GM12878 (cell line): ENCODE measurements around the gene USP35. TPM values are rescaled to one million over a fixed set of nuclear protein-coding genes. Genes with fewer than 3 reads are reported as not detected.

Experiments
- ATAC-seq: fragments of 200-7000 bp; cut with Tn5 transposase; 3 replicates; pipeline ENCODE4 v1.9.1; 2020; ENCODE audit warnings: mild to moderate bottlenecking, moderate library complexity
- BruUV-seq: library from RNA; stranded (reverse); fragments of 400-500 nt; replicated peaks from 2 replicates; lab custom pipeline; 2021; lab: Mats Ljungman, UMichigan
- CTCF ChIA-PET: fragments of 300-600 bp; sonication (Branson Sonifier 250); formaldehyde crosslinking; extraction: SDS; loops from one replicate; lab custom pipeline; 2021; ENCODE audit warnings: inconsistent platforms; lab: Yijun Ruan, JAX
- POLR2A ChIA-PET: fragments of 350-600 bp; formaldehyde crosslinking; extraction: SDS; loops from one replicate; lab custom pipeline; 2021; ENCODE audit warnings: inconsistent platforms; lab: Charles Lee
- RAD21 ChIA-PET: fragments of 300-600 bp; sonication (Branson Sonifier 250); formaldehyde crosslinking; loops from one replicate; lab custom pipeline; 2023; ENCODE audit warnings: antibody characterized with exemption; ENCODE audit not compliant: unreplicated experiment; lab: Charles Lee
- SMC1A ChIA-PET: fragments of 300-600 bp; sonication (Branson Sonifier 250); formaldehyde crosslinking; loops from one replicate; lab custom pipeline; 2023; ENCODE audit not compliant: unreplicated experiment, uncharacterized antibody; lab: Charles Lee
- DNase-seq: peaks from one replicate; pipeline ENCODE4 v3.0.0-alpha.2; 2011; ENCODE audit warnings: low read depth, low spot score
- FAIRE-seq: peaks from 3 replicates; lab custom pipeline; 2011; peaks lifted over from hg19 to GRCh38; lab: Jason Lieb, UNC
- H2AFZ ChIP-seq: 2 replicates; pipeline ENCODE4 v1.6.0; 2011; ENCODE audit warnings: low read depth, low read length, control low read depth; ENCODE audit not compliant: control insufficient read depth
- H3K27ac ChIP-seq: 2 replicates; pipeline ENCODE4 v1.5.1; 2011; ENCODE audit warnings: control low read depth; ENCODE audit not compliant: control insufficient read depth, insufficient read depth
- H3K27me3 ChIP-seq, 2 experiments: replicated peaks in 1 of 2; 2 replicates each; pipeline versions ENCODE4 v1.6.0 to v1.6.1; 2011; ENCODE audit warnings: low read length in 1 of 2; ENCODE audit not compliant: control insufficient read depth in 2 of 2, insufficient read depth in 2 of 2
- H3K36me3 ChIP-seq, 2 experiments: 2 replicates each; pipeline ENCODE4 v1.5.1; 2011; ENCODE audit warnings: low read length in 1 of 2; ENCODE audit not compliant: control insufficient read depth in 2 of 2, insufficient read depth in 2 of 2
- H3K4me1 ChIP-seq: 2 replicates; pipeline ENCODE4 v1.6.1; 2011; ENCODE audit warnings: mild to moderate bottlenecking, low read length, moderate library complexity, mixed read lengths; ENCODE audit not compliant: control insufficient read depth, insufficient read depth
- H3K4me2 ChIP-seq: 2 replicates; pipeline ENCODE4 v1.6.0; 2011; ENCODE audit warnings: control low read depth; ENCODE audit not compliant: control insufficient read depth, insufficient read depth
- H3K4me3 ChIP-seq: fragments of 200-600 bp; sonication (generic); 2 replicates; pipeline ENCODE4 v1.5.1; 2016
- H3K79me2 ChIP-seq: 2 replicates; pipeline ENCODE4 v1.6.0; 2011; ENCODE audit warnings: low read length; ENCODE audit not compliant: control insufficient read depth, insufficient read depth
- H3K9ac ChIP-seq: 2 replicates; pipeline ENCODE4 v1.8.0; 2011; ENCODE audit warnings: low read length, control low read depth, mixed read lengths; ENCODE audit not compliant: control insufficient read depth, insufficient read depth
- H3K9me3 ChIP-seq: replicated peaks from 3 replicates; pipeline ENCODE4 v1.5.1; 2011; ENCODE audit warnings: mild to moderate bottlenecking, low read length; ENCODE audit not compliant: control insufficient read depth, insufficient read depth
- H4K20me1 ChIP-seq: 2 replicates; pipeline ENCODE4 v1.6.0; 2011; ENCODE audit not compliant: control insufficient read depth, insufficient read depth
- MTA2 ChIP-seq: fragments of 450-650 bp; IDR thresholded peaks from 2 replicates; pipeline ENCODE4 v1.6.1; 2016; ENCODE audit warnings: low read depth, mild to moderate bottlenecking, moderate library complexity
- WGBS: methylation state at CpG from one replicate; pipeline ENCODE4 v1.1.6; 2016; ENCODE audit warnings: low lambda C conversion rate; ENCODE audit not compliant: insufficient replicate concordance, insufficient coverage; ENCODE audit errors: missing lambda C conversion rate; 5-methylcytosine and 5-hydroxymethylcytosine counted together
- in situ Hi-C: fragments of 300-500 bp; cut with MboI; formaldehyde crosslinking; loops from 9 replicates; pipeline ENCODE4 v1.14.3; 2018; ENCODE audit warnings: mixed read lengths
- intact Hi-C: fragments of 100-400 bp; cut with micrococcal nuclease; formaldehyde crosslinking; loops from one replicate; pipeline ENCODE4 v1.14.2; 2022; ENCODE audit not compliant: unreplicated experiment
- polyA plus RNA-seq, 11 experiments: library from polyadenylated mRNA; depleted of rRNA in 4 of 11; unstranded in 6 of 11; stranded (reverse) in 5 of 11; fragments of >200 nt; fragmentation: Nextera tagmentation in 4 of 11; fragmentation: Illumina TruSeq in 1 of 11; extraction: Ambion mirVana in 4 of 11; extraction: Trizol in 1 of 11; gene quantifications; 1 replicate in 1 of 11; 2 replicates in 10 of 11; pipeline versions ENCODE4 v1.2.1 to v1.2.3, GENCODE V29; 2011 to 2016; ENCODE audit warnings: inconsistent platforms in 2 of 11, missing spikeins in 2 of 11, low read depth in 1 of 11
- total RNA-seq, 4 experiments: library from RNA; depleted of rRNA in 3 of 4; stranded (reverse); fragments of >200 nt in 3 of 4; fragmentation: Illumina TruSeq in 1 of 4; extraction: Trizol in 1 of 4; gene quantifications; 2 replicates each; pipeline versions ENCODE4 v1.2.1 to v1.2.3, GENCODE V29; 2013 to 2021
- TF ChIP-seq, protein P1 (sequence below): IDR thresholded peaks from 2 replicates; pipeline ENCODE4 v1.6.1; 2012; ENCODE audit warnings: mild to moderate bottlenecking, low read depth, low read length

Gene USP35
- total and polyA plus RNA-seq, 10 of the 15 experiments (the other 5 are each of a cell fraction or from before 2014, with no cell fraction given): 0.13 to 6.4 (median 3.1) TPM; not detected in 1

DNA sequence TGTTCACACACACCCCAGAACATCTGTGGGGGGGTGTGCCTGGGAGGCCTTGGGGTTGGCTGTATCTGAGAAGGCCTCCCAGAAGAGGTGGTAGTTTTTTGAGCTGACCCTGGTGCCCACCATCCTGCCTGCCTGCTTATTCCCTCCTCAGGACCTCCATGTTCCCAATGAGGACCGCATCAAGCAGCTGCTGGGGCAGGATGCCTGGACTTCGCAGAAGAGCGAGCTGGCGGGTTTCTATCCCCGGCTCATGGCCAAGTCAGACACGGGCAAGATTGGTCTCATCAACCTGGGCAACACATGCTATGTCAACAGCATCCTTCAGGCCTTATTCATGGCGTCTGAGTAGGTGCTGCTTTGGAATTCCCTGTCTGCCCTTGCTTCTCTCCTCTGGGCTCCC is 17.0 kb downstream of the USP35 start:
- BruUV-seq: no TSS peak
- Histone ChIP-seq H3K9me3 (no peaks in the 10 kb centered on the region), H2AFZ (no peak overlapping the region), H3K4me3 (no peak overlapping the region), H3K4me1 (peaks cover 6% of the 10 kb centered on the region; the same call in 1 of the 2 replicates), H3K79me2 (no peaks in the 10 kb centered on the region), H3K4me2 (no peak overlapping the region), H4K20me1 (no peaks in the 10 kb centered on the region), H3K36me3 (no peaks in the 10 kb centered on the region; a peak in 3 of 4 replicates), H3K9ac (no peak overlapping the region), H3K27ac (no peak overlapping the region), H3K27me3 (no peaks in the 10 kb centered on the region)
- intact Hi-C loops (no loop called here), in situ Hi-C loops (no loop called here)
- ChIA-PET POLR2A (no interaction called here), SMC1A (no interaction called here), CTCF (no interaction called here), RAD21 (interaction anchor here (1.0 kb wide), 1 partner anchor 359 kb away, joined by 3 read pairs; no protein-coding TSS in a partner anchor)
- ATAC-seq (no peak), FAIRE-seq (no peak), DNase-seq (no peak)
- TF ChIP-seq MTA2: no peak
- TF ChIP-seq, protein P1, sequence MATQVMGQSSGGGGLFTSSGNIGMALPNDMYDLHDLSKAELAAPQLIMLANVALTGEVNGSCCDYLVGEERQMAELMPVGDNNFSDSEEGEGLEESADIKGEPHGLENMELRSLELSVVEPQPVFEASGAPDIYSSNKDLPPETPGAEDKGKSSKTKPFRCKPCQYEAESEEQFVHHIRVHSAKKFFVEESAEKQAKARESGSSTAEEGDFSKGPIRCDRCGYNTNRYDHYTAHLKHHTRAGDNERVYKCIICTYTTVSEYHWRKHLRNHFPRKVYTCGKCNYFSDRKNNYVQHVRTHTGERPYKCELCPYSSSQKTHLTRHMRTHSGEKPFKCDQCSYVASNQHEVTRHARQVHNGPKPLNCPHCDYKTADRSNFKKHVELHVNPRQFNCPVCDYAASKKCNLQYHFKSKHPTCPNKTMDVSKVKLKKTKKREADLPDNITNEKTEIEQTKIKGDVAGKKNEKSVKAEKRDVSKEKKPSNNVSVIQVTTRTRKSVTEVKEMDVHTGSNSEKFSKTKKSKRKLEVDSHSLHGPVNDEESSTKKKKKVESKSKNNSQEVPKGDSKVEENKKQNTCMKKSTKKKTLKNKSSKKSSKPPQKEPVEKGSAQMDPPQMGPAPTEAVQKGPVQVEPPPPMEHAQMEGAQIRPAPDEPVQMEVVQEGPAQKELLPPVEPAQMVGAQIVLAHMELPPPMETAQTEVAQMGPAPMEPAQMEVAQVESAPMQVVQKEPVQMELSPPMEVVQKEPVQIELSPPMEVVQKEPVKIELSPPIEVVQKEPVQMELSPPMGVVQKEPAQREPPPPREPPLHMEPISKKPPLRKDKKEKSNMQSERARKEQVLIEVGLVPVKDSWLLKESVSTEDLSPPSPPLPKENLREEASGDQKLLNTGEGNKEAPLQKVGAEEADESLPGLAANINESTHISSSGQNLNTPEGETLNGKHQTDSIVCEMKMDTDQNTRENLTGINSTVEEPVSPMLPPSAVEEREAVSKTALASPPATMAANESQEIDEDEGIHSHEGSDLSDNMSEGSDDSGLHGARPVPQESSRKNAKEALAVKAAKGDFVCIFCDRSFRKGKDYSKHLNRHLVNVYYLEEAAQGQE: no peak
- 80% methylated on average over 6 of the region's 7 CpGs for WGBS
